GM12878 (cell line): ENCODE measurements around the gene TMEM88. TPM values are rescaled to one million over a fixed set of nuclear protein-coding genes. Genes with fewer than 3 reads are reported as not detected.

ENCODE experiments used
- ATAC-seq: fragments of 200-7000 bp; cut with Tn5 transposase; 3 replicates; pipeline ENCODE4 v1.9.1; 2020; ENCODE audit warnings: mild to moderate bottlenecking, moderate library complexity
- BruUV-seq: library from RNA; stranded (reverse); fragments of 400-500 nt; replicated peaks from 2 replicates; lab custom pipeline; 2021; lab: Mats Ljungman, UMichigan
- CTCF ChIA-PET: fragments of 300-600 bp; sonication (Branson Sonifier 250); formaldehyde crosslinking; extraction: SDS; loops from one replicate; lab custom pipeline; 2021; ENCODE audit warnings: inconsistent platforms; lab: Yijun Ruan, JAX
- POLR2A ChIA-PET: fragments of 350-600 bp; formaldehyde crosslinking; extraction: SDS; loops from one replicate; lab custom pipeline; 2021; ENCODE audit warnings: inconsistent platforms; lab: Charles Lee
- RAD21 ChIA-PET: fragments of 300-600 bp; sonication (Branson Sonifier 250); formaldehyde crosslinking; loops from one replicate; lab custom pipeline; 2023; ENCODE audit warnings: antibody characterized with exemption; ENCODE audit not compliant: unreplicated experiment; lab: Charles Lee
- SMC1A ChIA-PET: fragments of 300-600 bp; sonication (Branson Sonifier 250); formaldehyde crosslinking; loops from one replicate; lab custom pipeline; 2023; ENCODE audit not compliant: unreplicated experiment, uncharacterized antibody; lab: Charles Lee
- DNase-seq: peaks from one replicate; pipeline ENCODE4 v3.0.0-alpha.2; 2011; ENCODE audit warnings: low read depth, low spot score
- FAIRE-seq: peaks from 3 replicates; lab custom pipeline; 2011; peaks lifted over from hg19 to GRCh38; lab: Jason Lieb, UNC
- H2AFZ ChIP-seq: 2 replicates; pipeline ENCODE4 v1.6.0; 2011; ENCODE audit warnings: low read depth, low read length, control low read depth; ENCODE audit not compliant: control insufficient read depth
- H3K27ac ChIP-seq: 2 replicates; pipeline ENCODE4 v1.5.1; 2011; ENCODE audit warnings: control low read depth; ENCODE audit not compliant: control insufficient read depth, insufficient read depth
- H3K27me3 ChIP-seq, 2 experiments: replicated peaks in 1 of 2; 2 replicates each; pipeline versions ENCODE4 v1.6.0 to v1.6.1; 2011; ENCODE audit warnings: low read length in 1 of 2; ENCODE audit not compliant: control insufficient read depth in 2 of 2, insufficient read depth in 2 of 2
- H3K36me3 ChIP-seq, 2 experiments: 2 replicates each; pipeline ENCODE4 v1.5.1; 2011; ENCODE audit warnings: low read length in 1 of 2; ENCODE audit not compliant: control insufficient read depth in 2 of 2, insufficient read depth in 2 of 2
- H3K4me1 ChIP-seq: 2 replicates; pipeline ENCODE4 v1.6.1; 2011; ENCODE audit warnings: mild to moderate bottlenecking, low read length, moderate library complexity, mixed read lengths; ENCODE audit not compliant: control insufficient read depth, insufficient read depth
- H3K4me2 ChIP-seq: 2 replicates; pipeline ENCODE4 v1.6.0; 2011; ENCODE audit warnings: control low read depth; ENCODE audit not compliant: control insufficient read depth, insufficient read depth
- H3K4me3 ChIP-seq: fragments of 200-600 bp; sonication (generic); 2 replicates; pipeline ENCODE4 v1.5.1; 2016
- H3K79me2 ChIP-seq: 2 replicates; pipeline ENCODE4 v1.6.0; 2011; ENCODE audit warnings: low read length; ENCODE audit not compliant: control insufficient read depth, insufficient read depth
- H3K9ac ChIP-seq: 2 replicates; pipeline ENCODE4 v1.8.0; 2011; ENCODE audit warnings: low read length, control low read depth, mixed read lengths; ENCODE audit not compliant: control insufficient read depth, insufficient read depth
- H3K9me3 ChIP-seq: replicated peaks from 3 replicates; pipeline ENCODE4 v1.5.1; 2011; ENCODE audit warnings: mild to moderate bottlenecking, low read length; ENCODE audit not compliant: control insufficient read depth, insufficient read depth
- H4K20me1 ChIP-seq: 2 replicates; pipeline ENCODE4 v1.6.0; 2011; ENCODE audit not compliant: control insufficient read depth, insufficient read depth
- BHLHE40 ChIP-seq, 2 experiments: fragments of 450-650 bp in 1 of 2; IDR thresholded peaks; 2 replicates each; pipeline ENCODE4 v1.6.1; 2011 to 2017; ENCODE audit warnings: low read depth in 2 of 2, borderline replicate concordance in 1 of 2, improper control_type of control experiment in 1 of 2, low read length in 1 of 2, mild to moderate bottlenecking in 1 of 2
- CHD2 ChIP-seq: IDR thresholded peaks from 2 replicates; pipeline ENCODE4 v1.6.1; 2011; ENCODE audit warnings: low read depth, low read length, improper control_type of control experiment, borderline replicate concordance
- EP300 ChIP-seq, 2 experiments: fragments of 150-350 bp in 1 of 2; IDR thresholded peaks; 2 replicates each; pipeline ENCODE4 v1.6.1; 2011 to 2012; ENCODE audit warnings: low read depth in 2 of 2, low read length in 2 of 2, borderline replicate concordance in 1 of 2, improper control_type of control experiment in 1 of 2, inconsistent platforms in 1 of 2; ENCODE audit not compliant: control insufficient read depth in 1 of 2
- GATAD2B ChIP-seq: fragments of 450-650 bp; conservative IDR thresholded peaks from 2 replicates; pipeline ENCODE4 v1.6.1; 2017; ENCODE audit warnings: low read depth, mild to moderate bottlenecking, moderate library complexity
- HDAC2 ChIP-seq: fragments of 200-600 bp; sonication (generic); IDR thresholded peaks from 2 replicates; pipeline ENCODE4 v1.6.1; 2017
- KAT2A ChIP-seq: conservative IDR thresholded peaks from 2 replicates; pipeline ENCODE4 v1.6.1; 2011; ENCODE audit warnings: low read depth, low read length; ENCODE audit not compliant: control insufficient read depth
- RAD21 ChIP-seq: IDR thresholded peaks from 2 replicates; pipeline ENCODE4 v1.6.1; 2011; ENCODE audit warnings: mild to moderate bottlenecking, low read depth, low read length, moderate library complexity; ENCODE audit not compliant: insufficient read depth
- REST ChIP-seq: IDR thresholded peaks from 2 replicates; pipeline ENCODE4 v1.6.1; 2012; ENCODE audit warnings: mild to moderate bottlenecking, low read depth, low read length
- RFX5 ChIP-seq: IDR thresholded peaks from 2 replicates; pipeline ENCODE4 v1.6.1; 2011; ENCODE audit warnings: low read depth, low read length, improper control_type of control experiment
- SIN3A ChIP-seq: IDR thresholded peaks from 2 replicates; pipeline ENCODE4 v1.6.1; 2012; ENCODE audit warnings: low read depth, low read length, improper control_type of control experiment
- STAT1 ChIP-seq: fragments of 450-650 bp; conservative IDR thresholded peaks from 2 replicates; pipeline ENCODE4 v1.6.1; 2014; ENCODE audit warnings: antibody characterized with exemption, mild to moderate bottlenecking
- ZBTB4 ChIP-seq: fragments of 450-650 bp; formaldehyde crosslinking; IDR thresholded peaks from 2 replicates; pipeline ENCODE4 v1.4.0; 2022; ENCODE audit warnings: mild to moderate bottlenecking, moderate library complexity
- ZNF622 ChIP-seq: fragments of 450-650 bp; IDR thresholded peaks from 2 replicates; pipeline ENCODE4 v1.6.1; 2017; ENCODE audit warnings: mild to moderate bottlenecking, inconsistent platforms
- WGBS: methylation state at CpG from one replicate; pipeline ENCODE4 v1.1.6; 2016; ENCODE audit warnings: low lambda C conversion rate; ENCODE audit not compliant: insufficient replicate concordance, insufficient coverage; ENCODE audit errors: missing lambda C conversion rate; 5-methylcytosine and 5-hydroxymethylcytosine counted together
- in situ Hi-C: fragments of 300-500 bp; cut with MboI; formaldehyde crosslinking; loops from 9 replicates; pipeline ENCODE4 v1.14.3; 2018; ENCODE audit warnings: mixed read lengths
- intact Hi-C: fragments of 100-400 bp; cut with micrococcal nuclease; formaldehyde crosslinking; loops from one replicate; pipeline ENCODE4 v1.14.2; 2022; ENCODE audit not compliant: unreplicated experiment
- polyA plus RNA-seq, 11 experiments: library from polyadenylated mRNA; depleted of rRNA in 4 of 11; unstranded in 6 of 11; stranded (reverse) in 5 of 11; fragments of >200 nt; fragmentation: Nextera tagmentation in 4 of 11; fragmentation: Illumina TruSeq in 1 of 11; extraction: Ambion mirVana in 4 of 11; extraction: Trizol in 1 of 11; gene quantifications; 1 replicate in 1 of 11; 2 replicates in 10 of 11; pipeline versions ENCODE4 v1.2.1 to v1.2.3, GENCODE V29; 2011 to 2016; ENCODE audit warnings: inconsistent platforms in 2 of 11, missing spikeins in 2 of 11, low read depth in 1 of 11
- total RNA-seq, 4 experiments: library from RNA; depleted of rRNA in 3 of 4; stranded (reverse); fragments of >200 nt in 3 of 4; fragmentation: Illumina TruSeq in 1 of 4; extraction: Trizol in 1 of 4; gene quantifications; 2 replicates each; pipeline versions ENCODE4 v1.2.1 to v1.2.3, GENCODE V29; 2013 to 2021

The TMEM88 gene
- total and polyA plus RNA-seq, 10 of the 15 experiments (the other 5 are each of a cell fraction or from before 2014, with no cell fraction given): 0.21 to 2.2 (median 0.62) TPM; not detected in 5

DNA sequence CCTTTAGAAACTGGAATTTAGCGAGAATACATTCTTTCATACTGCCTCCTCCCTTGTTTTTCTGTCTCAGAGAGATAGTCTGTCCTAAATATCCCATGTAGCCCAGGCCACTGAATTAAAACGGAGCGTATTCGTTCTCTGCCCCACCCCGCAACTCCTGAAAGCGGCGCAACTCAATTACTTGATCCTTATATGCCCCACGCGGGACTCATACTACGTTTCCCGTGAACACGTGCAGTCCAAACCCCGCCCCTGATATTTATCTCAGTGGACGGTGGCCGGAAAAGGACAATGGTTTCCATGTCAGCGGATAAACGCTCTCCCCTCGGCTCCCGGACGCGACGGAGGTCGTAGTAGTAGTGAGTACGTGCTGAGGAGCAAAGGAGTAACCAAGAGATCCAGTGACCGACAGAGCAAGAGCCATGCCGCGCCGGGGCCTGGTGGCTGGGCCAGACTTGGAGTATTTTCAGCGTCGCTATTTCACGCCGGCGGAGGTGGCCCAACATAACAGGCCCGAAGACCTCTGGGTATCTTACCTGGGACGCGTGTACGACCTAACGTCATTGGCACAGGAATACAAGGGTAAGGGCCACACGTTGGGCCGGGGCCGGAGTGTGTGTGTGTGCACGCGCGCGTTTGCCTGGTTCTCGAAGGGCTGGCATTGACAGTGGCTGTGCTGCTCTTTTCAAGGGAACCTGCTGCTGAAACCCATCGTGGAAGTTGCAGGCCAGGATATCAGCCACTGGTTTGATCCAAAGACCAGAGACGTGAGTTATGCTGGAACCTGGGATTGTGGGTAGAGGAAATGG is 3.1 kb downstream of the TMEM88 start, which contains the start of gene CYB5D1 (continued):
- no peak for TF ChIP-seq REST
- TF ChIP-seq STAT1: no peak
- TF ChIP-seq ZNF622: no peak

GRCh38 chr17:7858522-7858810 is 3.6 kb downstream of the TMEM88 start:
- FAIRE-seq (no peak), DNase-seq (no peak), ATAC-seq (peak; percentile 20)
- peak overlapping the region; percentile 96 for H3K4me3 ChIP-seq
- ChIA-PET CTCF (interaction anchor here (0.9 to 15.5 kb wide), 3 partner anchors 19 to 198 kb away, joined by 3 to 308 read pairs (median 75); no protein-coding TSS in a partner anchor), RAD21 (interaction anchor here (0.6 to 7.4 kb wide), 3 partner anchors 15 to 274 kb away, joined by 3 to 65 read pairs (median 3); no protein-coding TSS in a partner anchor), POLR2A (no interaction called here), SMC1A (interaction anchor here (0.8 to 2.4 kb wide), 2 partner anchors 10 to 131 kb away, joined by 4 to 9 read pairs; no protein-coding TSS in a partner anchor)
- no peaks in the 10 kb centered on the region for H4K20me1 ChIP-seq
- H3K4me1 ChIP-seq: peaks cover 17% of the 10 kb centered on the region
- intact Hi-C loops: loop anchor here (5.0 kb wide), 1 partner anchor 171 kb away; the partner anchor contains the start of genes TP53 and WRAP53
- in situ Hi-C loops: no loop called here
- BruUV-seq: no TSS peak
- H3K9ac ChIP-seq: peak overlapping the region; percentile 86
- H3K4me2 ChIP-seq: peak overlapping the region; percentile 79
- H3K27me3 ChIP-seq: no peaks in the 10 kb centered on the region
- H3K36me3 ChIP-seq: no peaks in the 10 kb centered on the region; a peak in 2 of 4 replicates
- WGBS: 52% methylated on average over 20 of the region's 20 CpGs
- peak overlapping the region; percentile 96 for H3K27ac ChIP-seq
- peaks cover 17% of the 10 kb centered on the region for H3K79me2 ChIP-seq
- H2AFZ ChIP-seq: no peak overlapping the region
- no peaks in the 10 kb centered on the region for H3K9me3 ChIP-seq
- TF ChIP-seq KAT2A (no peak), HDAC2 (no peak), GATAD2B (no peak), SIN3A (no peak), RAD21 (peak; percentile 21; the same call in 1 of the 2 replicates), BHLHE40 (IDR thresholded peaks at IDR 0.05; ENCODE audit: borderline replicate concordance in 1 of 2, low read depth in 2 of 2, low read length in 1 of 2) (0 out of 4 replicates have a peak, but pooled peaks of 1 of the 2 experiments have one; percentile 11), ZBTB4 (CRISPR knock-in tag) (no peak), EP300 (IDR thresholded peaks at IDR 0.05; ENCODE audit: borderline replicate concordance in 1 of 2, control insufficient read depth in 1 of 2, low read depth in 2 of 2, low read length in 2 of 2) (no peak), RFX5 (no peak), CHD2 (no peak)
